Measurements from ENCODE around the gene PSPN. TPM values are rescaled to one million over a fixed set of nuclear protein-coding genes. Genes with fewer than 3 reads are reported as not detected.

PSPN gene
- polyA plus RNA-seq, 1 donor (not counting 4 experiments of a cell fraction or from before 2014, with no cell fraction given), result 0.33 TPM

DNA sequence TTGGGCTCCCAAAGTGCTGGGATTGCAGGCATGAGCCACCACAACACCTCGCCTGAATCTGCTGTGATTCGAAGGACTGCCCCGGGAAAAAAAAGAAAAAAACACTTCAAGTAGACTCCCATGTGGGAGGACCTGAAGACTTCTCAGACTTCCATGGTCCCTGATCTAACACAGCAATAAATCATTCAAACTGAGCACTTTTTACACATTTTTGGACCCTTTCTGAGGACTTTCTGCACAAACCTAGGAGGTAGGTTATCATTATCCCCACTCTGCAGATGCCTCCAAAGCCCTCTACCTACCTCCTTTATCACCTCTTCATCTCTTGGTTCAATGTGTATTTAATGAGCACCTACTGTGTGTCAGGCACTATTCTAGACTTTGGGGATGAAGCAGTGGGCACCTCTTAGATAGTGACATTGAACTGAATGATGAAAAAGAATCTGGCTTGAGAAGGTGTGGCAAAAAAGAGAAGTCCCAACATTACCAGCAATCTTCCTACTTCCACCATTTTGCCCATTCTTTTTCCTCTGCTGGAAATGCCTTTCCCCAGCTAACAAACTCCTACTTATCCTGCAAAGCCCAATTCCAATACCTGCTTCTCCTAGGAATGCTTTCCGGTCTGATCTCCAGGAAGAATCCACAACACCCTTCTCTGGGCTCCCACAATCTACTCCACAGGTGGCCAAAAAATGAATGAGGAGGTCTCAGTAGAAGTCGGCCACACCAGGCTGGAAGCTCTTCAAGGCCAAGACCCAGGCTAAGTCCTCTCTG is 16.0 kb downstream of the PSPN start:
- Histone ChIP-seq H3K79me2 (ENCODE audit: control insufficient read depth, insufficient read depth, low read length) (peaks cover 15% of the 10 kb centered on the region), H4K20me1 (ENCODE audit: control insufficient read depth, extremely low read depth, insufficient read depth, low read length) (no peaks in the 10 kb centered on the region), H3K4me2 (ENCODE audit: control insufficient read depth, extremely low read depth, insufficient read depth, low read depth, low read length) (no peak overlapping the region), H3K4me3 (ENCODE audit: control insufficient read depth in 2 of 3, extremely low read depth in 1 of 3, insufficient read depth in 2 of 3, low read depth in 1 of 3, low read length in 3 of 3) (no peak overlapping the region), H3K27me3 (ENCODE audit: control insufficient read depth, extremely low read depth, insufficient read depth, low read length) (no peaks in the 10 kb centered on the region), H3K9me3 (ENCODE audit: control insufficient read depth, low read depth, low read length) (no peaks in the 10 kb centered on the region), H3K36me3 (ENCODE audit: control insufficient read depth in 2 of 2, extremely low read depth in 1 of 2, insufficient read depth in 2 of 2, low read length in 2 of 2) (peaks cover 3 to 6% of the 10 kb centered on the region in 2 experiments), H3K27ac (ENCODE audit: control insufficient read depth, insufficient read depth, low read length) (no peak overlapping the region), H3K9me1 (ENCODE audit: control insufficient read depth, extremely low read depth, insufficient read depth, low read length) (no peaks in the 10 kb centered on the region), H2AFZ (ENCODE audit: control insufficient read depth, low read length) (no peak overlapping the region), H3K9ac (ENCODE audit: control insufficient read depth, extremely low read depth, insufficient read depth, low read length) (no peak overlapping the region), H3K4me1 (ENCODE audit: control insufficient read depth, extremely low read depth, insufficient read depth, low read length) (peaks cover 3% of the 10 kb centered on the region)
- dilution Hi-C loops (cut with MboI; ENCODE audit: extremely low pct_ligation_motif_present, low sequenced_read_pairs), result no loop called here
- no peak for DNase-seq (ENCODE audit: low read depth, low spot score)
- TF ChIP-seq EZH2 (IDR thresholded peaks at IDR 0.05; ENCODE audit: low read length), result no peak
- TF ChIP-seq, protein P1, sequence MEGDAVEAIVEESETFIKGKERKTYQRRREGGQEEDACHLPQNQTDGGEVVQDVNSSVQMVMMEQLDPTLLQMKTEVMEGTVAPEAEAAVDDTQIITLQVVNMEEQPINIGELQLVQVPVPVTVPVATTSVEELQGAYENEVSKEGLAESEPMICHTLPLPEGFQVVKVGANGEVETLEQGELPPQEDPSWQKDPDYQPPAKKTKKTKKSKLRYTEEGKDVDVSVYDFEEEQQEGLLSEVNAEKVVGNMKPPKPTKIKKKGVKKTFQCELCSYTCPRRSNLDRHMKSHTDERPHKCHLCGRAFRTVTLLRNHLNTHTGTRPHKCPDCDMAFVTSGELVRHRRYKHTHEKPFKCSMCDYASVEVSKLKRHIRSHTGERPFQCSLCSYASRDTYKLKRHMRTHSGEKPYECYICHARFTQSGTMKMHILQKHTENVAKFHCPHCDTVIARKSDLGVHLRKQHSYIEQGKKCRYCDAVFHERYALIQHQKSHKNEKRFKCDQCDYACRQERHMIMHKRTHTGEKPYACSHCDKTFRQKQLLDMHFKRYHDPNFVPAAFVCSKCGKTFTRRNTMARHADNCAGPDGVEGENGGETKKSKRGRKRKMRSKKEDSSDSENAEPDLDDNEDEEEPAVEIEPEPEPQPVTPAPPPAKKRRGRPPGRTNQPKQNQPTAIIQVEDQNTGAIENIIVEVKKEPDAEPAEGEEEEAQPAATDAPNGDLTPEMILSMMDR (optimal IDR thresholded peaks at IDR 0.05 in 1 of 3, IDR thresholded peaks at IDR 0.05 in 1 of 3, conservative IDR thresholded peaks at IDR 0.05 in 1 of 3; ENCODE audit: extremely low read depth in 1 of 3, insufficient read depth in 2 of 3, low read length in 3 of 3), result no peak
- FAIRE-seq, result no peak

GRCh38 chr19:6358003-6358402 is 17.7 kb downstream of the PSPN start:
- Histone ChIP-seq H3K27me3 (ENCODE audit: control insufficient read depth, extremely low read depth, insufficient read depth, low read length) (no peaks in the 10 kb centered on the region), H3K4me1 (ENCODE audit: control insufficient read depth, extremely low read depth, insufficient read depth, low read length) (peaks cover 3% of the 10 kb centered on the region), H3K4me2 (ENCODE audit: control insufficient read depth, extremely low read depth, insufficient read depth, low read depth, low read length) (peak overlapping the region; percentile 10), H3K27ac (ENCODE audit: control insufficient read depth, insufficient read depth, low read length) (no peak overlapping the region), H3K9ac (ENCODE audit: control insufficient read depth, extremely low read depth, insufficient read depth, low read length) (no peak overlapping the region), H3K36me3 (ENCODE audit: control insufficient read depth in 2 of 2, extremely low read depth in 1 of 2, insufficient read depth in 2 of 2, low read length in 2 of 2) (no peaks in the 10 kb centered on the region), H3K9me1 (ENCODE audit: control insufficient read depth, extremely low read depth, insufficient read depth, low read length) (no peaks in the 10 kb centered on the region), H2AFZ (ENCODE audit: control insufficient read depth, low read length) (peak overlapping the region; percentile 56), H3K9me3 (ENCODE audit: control insufficient read depth, low read depth, low read length) (no peaks in the 10 kb centered on the region), H4K20me1 (ENCODE audit: control insufficient read depth, extremely low read depth, insufficient read depth, low read length) (no peaks in the 10 kb centered on the region), H3K79me2 (ENCODE audit: control insufficient read depth, insufficient read depth, low read length) (peaks cover 7% of the 10 kb centered on the region), H3K4me3 (ENCODE audit: control insufficient read depth in 2 of 3, extremely low read depth in 1 of 3, insufficient read depth in 2 of 3, low read depth in 1 of 3, low read length in 3 of 3) (no peak overlapping the region)
- FAIRE-seq (no peak), DNase-seq (ENCODE audit: low read depth, low spot score) (no peak)
- TF ChIP-seq, protein P1 (optimal IDR thresholded peaks at IDR 0.05 in 1 of 3, IDR thresholded peaks at IDR 0.05 in 1 of 3, conservative IDR thresholded peaks at IDR 0.05 in 1 of 3; ENCODE audit: extremely low read depth in 1 of 3, insufficient read depth in 2 of 3, low read length in 3 of 3), result no peak
- no peak for TF ChIP-seq EZH2 (IDR thresholded peaks at IDR 0.05; ENCODE audit: low read length)
- dilution Hi-C loops (cut with MboI; ENCODE audit: extremely low pct_ligation_motif_present, low sequenced_read_pairs), result no loop called here

All from keratinocyte (primary cell).